ENCODE results near the gene RHCG. TPM values are rescaled to one million over a fixed set of nuclear protein-coding genes. Genes with fewer than 3 reads are reported as not detected.

The RHCG gene
- total RNA-seq, 1 experiment from 2014 or later = not detected

GRCh38 chr15:89523101-89523500 lies 26.7 kb upstream of the RHCG start:
- Histone ChIP-seq H3K9me2 (replicated peaks; ENCODE audit: low read length) (no peaks in the 10 kb centered on the region), H3K9me3 (ENCODE audit: low read length) (no peaks in the 10 kb centered on the region), H3K36me3 (ENCODE audit: low read depth, low read length) (no peaks in the 10 kb centered on the region), H3K4me1 (ENCODE audit: insufficient read depth, low read length) (no peaks in the 10 kb centered on the region), H3F3A (ENCODE audit: low read length, unreplicated experiment) (no peaks in the 10 kb centered on the region), H3K4me2 (ENCODE audit: low read length) (no peak overlapping the region), H3K9ac (ENCODE audit: low read length) (no peak overlapping the region), H3K27ac (ENCODE audit: low read length) (no peak overlapping the region), H4K20me1 (ENCODE audit: low read length) (no peaks in the 10 kb centered on the region), H2AFZ (ENCODE audit: low read length) (no peak overlapping the region), H3K27me3 (ENCODE audit: low read length) (no peaks in the 10 kb centered on the region), H3K79me2 (ENCODE audit: low read length) (no peaks in the 10 kb centered on the region), H3K4me3 (ENCODE audit: low read length) (no peak overlapping the region)
- CTCF ChIA-PET = no interaction called here
- BruUV-seq (replicated peaks) = no TSS peak
- no peak for DNase-seq
- intact Hi-C loops (cut with micrococcal nuclease) = no loop called here
- TF ChIP-seq EZH2 (IDR thresholded peaks at IDR 0.05; ENCODE audit: low read length, unreplicated experiment) (no peak), CTCF (conservative IDR thresholded peaks at IDR 0.05; ENCODE audit: low read depth, low read length) (no peak), EZH2phosphoT487 (IDR thresholded peaks at IDR 0.05; ENCODE audit: borderline replicate concordance, low read length) (no peak)
- POLR2A ChIA-PET (ENCODE audit: unreplicated experiment) = no interaction called here
- ATAC-seq = no peak

- TF ChIP-seq EZH2phosphoT487 (IDR thresholded peaks at IDR 0.05; ENCODE audit: borderline replicate concordance, low read length) (no peak), EZH2 (IDR thresholded peaks at IDR 0.05; ENCODE audit: low read length, unreplicated experiment) (no peak), CTCF (conservative IDR thresholded peaks at IDR 0.05; ENCODE audit: low read depth, low read length) (no peak)
- Histone ChIP-seq H3K9ac (ENCODE audit: low read length) (no peak overlapping the region), H3K9me3 (ENCODE audit: low read length) (no peaks in the 10 kb centered on the region), H3K27me3 (ENCODE audit: low read length) (no peaks in the 10 kb centered on the region), H3K27ac (ENCODE audit: low read length) (no peak overlapping the region), H2AFZ (ENCODE audit: low read length) (no peak overlapping the region), H3K36me3 (ENCODE audit: low read depth, low read length) (no peaks in the 10 kb centered on the region), H4K20me1 (ENCODE audit: low read length) (no peaks in the 10 kb centered on the region), H3F3A (ENCODE audit: low read length, unreplicated experiment) (no peaks in the 10 kb centered on the region), H3K4me2 (ENCODE audit: low read length) (no peak overlapping the region), H3K79me2 (ENCODE audit: low read length) (no peaks in the 10 kb centered on the region), H3K4me1 (ENCODE audit: insufficient read depth, low read length) (no peaks in the 10 kb centered on the region), H3K4me3 (ENCODE audit: low read length) (no peak overlapping the region), H3K9me2 (replicated peaks; ENCODE audit: low read length) (no peaks in the 10 kb centered on the region)
- CTCF ChIA-PET = no interaction called here
- intact Hi-C loops (cut with micrococcal nuclease) = no loop called here
- POLR2A ChIA-PET (ENCODE audit: unreplicated experiment) = interaction anchor here (0.6 kb wide), 1 partner anchor 9 kb away, joined by 3 read pairs; no protein-coding TSS in a partner anchor
- DNase-seq = no peak
- ATAC-seq = no peak
- no TSS peak for BruUV-seq (replicated peaks)
Measured at GRCh38 chr15:89521605-89522004, 25.2 kb upstream of the RHCG start.

DNA sequence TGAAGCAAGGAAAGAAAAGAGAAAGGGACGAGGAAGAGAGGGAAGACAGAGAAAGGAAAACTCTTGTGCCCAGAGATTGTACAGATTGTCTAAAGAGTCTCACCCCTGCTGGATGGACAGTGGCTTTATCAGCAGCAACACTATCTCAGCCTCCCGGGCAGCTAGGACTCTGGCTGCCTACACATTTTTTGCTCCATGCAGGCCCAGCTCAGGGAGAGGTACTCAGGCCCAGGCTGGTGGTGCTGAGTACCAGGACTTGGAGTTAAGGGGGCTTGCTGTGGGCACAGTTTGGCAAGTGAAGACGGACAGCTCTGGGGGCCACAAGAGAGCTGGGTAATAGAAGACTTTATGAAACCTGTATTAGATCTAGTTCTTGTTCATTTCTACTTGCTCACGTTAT lies 19.1 kb upstream of the RHCG start:
- Histone ChIP-seq H3K4me1 (ENCODE audit: insufficient read depth, low read length) (peaks cover 16% of the 10 kb centered on the region), H4K20me1 (ENCODE audit: low read length) (no peaks in the 10 kb centered on the region), H3K9ac (ENCODE audit: low read length) (peak overlapping the region; percentile 42), H3K4me2 (ENCODE audit: low read length) (peak overlapping the region; percentile 29; the same call in 1 of the 2 replicates), H3K27me3 (ENCODE audit: low read length) (no peaks in the 10 kb centered on the region), H3K9me2 (replicated peaks; ENCODE audit: low read length) (no peaks in the 10 kb centered on the region), H2AFZ (ENCODE audit: low read length) (peak overlapping the region; percentile 44; the same call in 1 of the 2 replicates), H3K79me2 (ENCODE audit: low read length) (no peaks in the 10 kb centered on the region), H3K4me3 (ENCODE audit: low read length) (no peak overlapping the region), H3K9me3 (ENCODE audit: low read length) (no peaks in the 10 kb centered on the region), H3K36me3 (ENCODE audit: low read depth, low read length) (no peaks in the 10 kb centered on the region), H3K27ac (ENCODE audit: low read length) (peak overlapping the region; percentile 88), H3F3A (ENCODE audit: low read length, unreplicated experiment) (no peaks in the 10 kb centered on the region)
- no peak for DNase-seq
- TF ChIP-seq CTCF (conservative IDR thresholded peaks at IDR 0.05; ENCODE audit: low read depth, low read length) (no peak), EZH2 (IDR thresholded peaks at IDR 0.05; ENCODE audit: low read length, unreplicated experiment) (no peak), EZH2phosphoT487 (IDR thresholded peaks at IDR 0.05; ENCODE audit: borderline replicate concordance, low read length) (no peak)
- BruUV-seq (replicated peaks) = no TSS peak
- CTCF ChIA-PET = no interaction called here
- ATAC-seq = no peak
- intact Hi-C loops (cut with micrococcal nuclease) = no loop called here
- POLR2A ChIA-PET (ENCODE audit: unreplicated experiment) = no interaction called here
